Cardiac muscle cell (in vitro differentiated cells and primary cell): ENCODE results near the gene SYNDIG1L. TPM values are rescaled to one million over a fixed set of nuclear protein-coding genes. Genes with fewer than 3 reads are reported as not detected.

Experiments
- DNase-seq, 2 donors: peaks; one replicate each; pipeline versions ENCODE4 v3.0.0 to v3.0.0-alpha.2; 2010 to 2017; ENCODE audit warnings: low read depth in 1 of 2, low spot score in 1 of 2
- H3K27ac ChIP-seq: fragments of 200-600 bp; sonication (generic); 2 replicates; pipeline ENCODE4 v1.5.1; 2016
- H3K27me3 ChIP-seq: fragments of 200-600 bp; sonication (generic); 2 replicates; pipeline ENCODE4 v1.6.0; 2016; ENCODE audit warnings: control low read depth
- H3K36me3 ChIP-seq: fragments of 200-600 bp; sonication (generic); 2 replicates; pipeline ENCODE4 v1.5.1; 2016; ENCODE audit warnings: control low read depth
- H3K4me1 ChIP-seq: fragments of 200-600 bp; sonication (generic); 2 replicates; pipeline ENCODE4 v1.8.1; 2017; ENCODE audit warnings: low read depth, mild to moderate bottlenecking, mixed run types
- H3K4me3 ChIP-seq: fragments of 200-600 bp; sonication (generic); 2 replicates; pipeline ENCODE4 v1.5.1; 2016; ENCODE audit warnings: mild to moderate bottlenecking
- H3K9me3 ChIP-seq: fragments of 200-600 bp; sonication (generic); 2 replicates; pipeline ENCODE4 v1.5.1; 2017; ENCODE audit warnings: low read depth, mild to moderate bottlenecking, control low read depth
- CTCF ChIP-seq: IDR thresholded peaks from 2 replicates; pipeline ENCODE4 v1.5.1; 2012; ENCODE audit warnings: low read depth, mild to moderate bottlenecking, low read length
- polyA plus RNA-seq: library from polyadenylated mRNA; unstranded; fragments of >200 nt; fragmentation: Nextera tagmentation; extraction: Ambion mirVana; gene quantifications from 2 replicates; pipeline ENCODE4 v1.2.1, GENCODE V29; 2016
- total RNA-seq: library from RNA; depleted of rRNA; stranded (reverse); fragments of >200 nt; gene quantifications from 2 replicates; pipeline ENCODE4 v1.2.3, GENCODE V29; 2016

Gene SYNDIG1L
- total and polyA plus RNA-seq, 2 experiments from 2014 or later: 0.39 TPM; not detected in 1

- DNase-seq: no peak
- H3K27ac ChIP-seq: no peak overlapping the region
- no peak for TF ChIP-seq CTCF
- H3K9me3 ChIP-seq: no peaks in the 10 kb centered on the region
- peaks cover 16% of the 10 kb centered on the region for H3K4me1 ChIP-seq
- H3K36me3 ChIP-seq: peaks cover 2% of the 10 kb centered on the region
- no peaks in the 10 kb centered on the region for H3K27me3 ChIP-seq
- no peak overlapping the region for H3K4me3 ChIP-seq
These were observed 42.5 kb upstream of the SYNDIG1L start for GRCh38 chr14:74468513-74468912.

- no peak for DNase-seq
- Histone ChIP-seq H3K4me3 (no peak overlapping the region), H3K9me3 (no peaks in the 10 kb centered on the region), H3K27ac (no peak overlapping the region), H3K27me3 (no peaks in the 10 kb centered on the region), H3K36me3 (no peaks in the 10 kb centered on the region), H3K4me1 (peaks cover 12% of the 10 kb centered on the region)
- TF ChIP-seq CTCF: no peak
These were observed 39.3 kb upstream of the SYNDIG1L start for GRCh38 chr14:74465335-74465734.

- Histone ChIP-seq H3K9me3 (no peaks in the 10 kb centered on the region), H3K4me1 (peaks cover 12% of the 10 kb centered on the region), H3K4me3 (no peak overlapping the region), H3K27ac (no peak overlapping the region), H3K36me3 (no peaks in the 10 kb centered on the region), H3K27me3 (no peaks in the 10 kb centered on the region)
- DNase-seq: no peak
- no peak for TF ChIP-seq CTCF
These were observed 38.8 kb upstream of the SYNDIG1L start for GRCh38 chr14:74464785-74465184.

- Histone ChIP-seq H3K36me3 (no peaks in the 10 kb centered on the region), H3K27me3 (no peaks in the 10 kb centered on the region), H3K4me3 (no peak overlapping the region), H3K27ac (no peak overlapping the region), H3K9me3 (no peaks in the 10 kb centered on the region), H3K4me1 (peaks cover 12% of the 10 kb centered on the region)
- DNase-seq: no peak
- TF ChIP-seq CTCF: no peak
These were observed 37.7 kb upstream of the SYNDIG1L start for GRCh38 chr14:74463697-74464096.

- no peak for TF ChIP-seq CTCF
- no peak for DNase-seq
- no peaks in the 10 kb centered on the region for H3K9me3 ChIP-seq
- peaks cover 12% of the 10 kb centered on the region for H3K4me1 ChIP-seq
- H3K27me3 ChIP-seq: no peaks in the 10 kb centered on the region
- no peaks in the 10 kb centered on the region for H3K36me3 ChIP-seq
- no peak overlapping the region for H3K4me3 ChIP-seq
- no peak overlapping the region for H3K27ac ChIP-seq
These were observed 37.0 kb upstream of the SYNDIG1L start for GRCh38 chr14:74462993-74463392.

- Histone ChIP-seq H3K27ac (no peak overlapping the region), H3K9me3 (no peaks in the 10 kb centered on the region), H3K36me3 (no peaks in the 10 kb centered on the region), H3K4me1 (peaks cover 6% of the 10 kb centered on the region), H3K27me3 (no peaks in the 10 kb centered on the region), H3K4me3 (no peak overlapping the region)
- TF ChIP-seq CTCF: no peak
- DNase-seq: no peak
These were observed 34.0 kb upstream of the SYNDIG1L start for GRCh38 chr14:74459976-74460375.
